GM21737 (cell line): ENCODE results near the gene RIOK1.

Experiments used
- ATAC-seq: cut with Tn5 transposase; IDR thresholded peaks from one replicate; pipeline ENCODE4 v1.9.1; 2021; ENCODE audit warnings: mild to moderate bottlenecking, moderate library complexity; ENCODE audit not compliant: unreplicated experiment

Gene RIOK1

DNA sequence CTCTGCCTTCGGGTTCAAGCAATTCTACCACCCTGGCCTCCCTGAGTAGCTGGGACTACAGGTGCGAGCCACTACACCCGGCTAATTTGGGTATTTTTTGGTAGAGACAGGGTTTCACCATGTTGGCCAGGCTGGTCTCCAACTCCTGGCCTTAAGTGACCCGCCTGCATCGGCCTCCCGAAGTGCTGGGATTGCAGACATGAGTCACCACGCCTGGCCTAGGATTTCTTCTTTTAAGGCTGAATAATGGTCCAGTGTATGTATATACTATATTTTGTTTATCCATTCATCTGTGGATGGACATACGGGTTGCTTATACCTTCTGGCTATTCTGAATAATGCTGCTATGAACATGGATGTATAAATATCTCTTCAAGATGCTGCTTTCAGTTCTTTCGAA, 17.1 kb downstream of the RIOK1 start:
- ATAC-seq: no peak

DNA sequence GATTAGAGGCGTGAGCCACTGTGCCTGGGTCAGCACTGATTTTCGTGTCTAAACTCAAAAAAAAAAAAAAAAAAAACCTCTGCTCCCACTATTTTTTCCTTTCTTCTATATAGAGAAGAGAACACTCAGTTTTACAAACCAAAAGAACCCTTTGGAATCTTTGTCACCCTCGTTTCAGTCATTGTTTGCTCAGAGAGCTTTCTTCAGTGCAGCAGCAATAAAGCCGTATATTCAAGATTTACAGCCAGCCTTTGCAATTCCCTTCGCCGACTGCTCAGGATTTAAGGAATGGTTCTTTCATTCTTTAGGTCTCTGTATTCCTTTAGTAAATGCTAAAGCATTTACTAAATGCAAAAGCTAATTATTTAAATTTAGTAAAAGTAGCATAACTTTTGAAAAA, 20.1 kb downstream of the RIOK1 start:
- no peak for ATAC-seq

- no peak for ATAC-seq
Measured at GRCh38 chr6:7410851-7411250, 21.2 kb downstream of the RIOK1 start.

- ATAC-seq: no peak
Measured at GRCh38 chr6:7411328-7411727, 21.7 kb downstream of the RIOK1 start.

- no peak for ATAC-seq
Measured at GRCh38 chr6:7413151-7413823, 23.7 kb downstream of the RIOK1 start.

DNA sequence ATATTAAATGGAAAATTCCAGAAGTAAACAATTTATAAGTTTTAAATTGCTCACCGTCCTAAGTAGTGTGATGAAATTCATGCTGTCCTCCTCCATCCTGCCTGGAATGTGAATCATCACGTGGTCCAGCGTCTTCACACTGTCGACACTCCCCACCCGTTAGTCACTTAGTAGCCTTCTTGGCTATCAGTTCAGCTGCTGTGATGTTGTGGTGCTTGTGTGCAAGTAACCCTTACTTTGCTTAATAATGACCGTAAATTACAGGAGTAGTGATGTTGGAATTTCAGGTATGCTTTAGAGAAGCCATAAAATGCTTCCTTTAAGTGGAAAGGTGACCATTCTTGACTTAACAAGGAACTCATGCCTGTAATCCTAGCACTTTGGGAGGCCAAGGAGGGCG, 25.2 kb downstream of the RIOK1 start:
- no peak for ATAC-seq

DNA sequence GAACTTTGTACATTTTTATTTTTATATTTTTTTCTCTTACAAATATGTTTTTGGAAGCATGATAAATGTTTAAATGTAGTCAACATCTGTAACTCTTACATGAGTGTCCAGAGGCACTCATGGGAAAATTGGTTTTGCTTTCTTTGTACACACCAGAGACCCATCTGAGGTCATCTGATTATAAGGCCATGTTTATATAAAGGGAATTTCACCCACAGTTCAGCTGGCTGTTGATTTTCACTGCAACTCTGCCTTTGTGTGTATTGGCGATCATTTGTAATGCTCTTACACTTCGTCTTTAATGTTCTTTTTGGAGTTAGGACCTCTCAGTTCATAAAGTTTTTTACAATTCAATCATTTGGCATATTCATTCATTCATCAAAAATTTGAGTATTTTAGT, 28.1 kb downstream of the RIOK1 start:
- no peak for ATAC-seq

DNA sequence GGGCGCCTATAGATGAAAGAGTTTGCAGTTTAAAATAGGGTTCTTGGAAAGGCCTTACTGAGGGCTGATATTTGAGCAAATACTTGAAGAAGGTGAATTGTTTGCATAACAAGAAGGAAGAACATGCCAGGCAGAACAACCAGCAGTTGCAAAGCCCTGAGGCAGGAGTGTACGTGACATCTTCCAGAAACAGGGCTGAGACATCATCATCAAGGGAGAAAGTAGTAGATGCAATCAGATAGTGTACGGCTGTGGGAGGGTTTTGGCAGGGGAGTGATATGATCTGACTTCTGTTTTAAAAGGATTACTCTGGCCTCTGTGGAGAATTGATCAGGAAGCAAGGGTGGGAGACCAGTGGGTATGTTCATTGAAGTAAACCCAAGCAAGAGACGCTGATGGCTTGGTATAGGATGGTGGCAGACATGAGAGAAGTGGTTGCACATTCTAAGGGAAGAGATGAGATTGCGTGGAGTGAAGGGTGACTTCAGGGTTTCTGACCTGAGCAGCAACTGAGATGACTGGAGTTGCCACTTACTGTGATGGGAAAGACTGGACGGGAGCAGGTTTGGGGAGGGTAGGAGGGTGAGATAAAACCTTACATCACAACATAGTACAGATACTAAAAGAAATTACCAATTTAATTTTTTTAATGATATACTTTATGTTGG, 28.8 kb downstream of the RIOK1 start:
- no peak for ATAC-seq

GRCh38 chr6:7419065-7419464, 29.5 kb downstream of the RIOK1 start:
- no peak for ATAC-seq

- no peak for ATAC-seq
Measured at GRCh38 chr6:7421066-7421465, 31.5 kb downstream of the RIOK1 start.

DNA sequence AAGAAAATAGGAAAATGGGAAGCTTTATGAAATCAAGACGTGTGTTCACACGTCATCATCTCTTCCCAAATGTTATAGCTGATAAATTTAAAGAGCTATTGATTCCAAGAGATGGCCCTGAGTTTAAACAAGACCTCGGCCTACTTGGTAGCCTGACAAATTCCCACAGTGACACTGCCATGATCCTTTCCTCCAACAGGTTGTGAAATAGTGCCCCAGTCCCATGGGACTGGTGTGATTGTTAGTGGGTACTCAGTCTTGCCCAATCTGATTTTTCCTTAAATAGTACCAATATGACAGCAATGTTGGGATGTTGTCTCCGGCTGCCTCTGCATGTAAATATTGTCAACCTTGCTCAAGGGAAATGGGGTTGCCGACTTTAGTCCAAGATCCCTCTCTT, 34.5 kb downstream of the RIOK1 start:
- ATAC-seq: no peak

DNA sequence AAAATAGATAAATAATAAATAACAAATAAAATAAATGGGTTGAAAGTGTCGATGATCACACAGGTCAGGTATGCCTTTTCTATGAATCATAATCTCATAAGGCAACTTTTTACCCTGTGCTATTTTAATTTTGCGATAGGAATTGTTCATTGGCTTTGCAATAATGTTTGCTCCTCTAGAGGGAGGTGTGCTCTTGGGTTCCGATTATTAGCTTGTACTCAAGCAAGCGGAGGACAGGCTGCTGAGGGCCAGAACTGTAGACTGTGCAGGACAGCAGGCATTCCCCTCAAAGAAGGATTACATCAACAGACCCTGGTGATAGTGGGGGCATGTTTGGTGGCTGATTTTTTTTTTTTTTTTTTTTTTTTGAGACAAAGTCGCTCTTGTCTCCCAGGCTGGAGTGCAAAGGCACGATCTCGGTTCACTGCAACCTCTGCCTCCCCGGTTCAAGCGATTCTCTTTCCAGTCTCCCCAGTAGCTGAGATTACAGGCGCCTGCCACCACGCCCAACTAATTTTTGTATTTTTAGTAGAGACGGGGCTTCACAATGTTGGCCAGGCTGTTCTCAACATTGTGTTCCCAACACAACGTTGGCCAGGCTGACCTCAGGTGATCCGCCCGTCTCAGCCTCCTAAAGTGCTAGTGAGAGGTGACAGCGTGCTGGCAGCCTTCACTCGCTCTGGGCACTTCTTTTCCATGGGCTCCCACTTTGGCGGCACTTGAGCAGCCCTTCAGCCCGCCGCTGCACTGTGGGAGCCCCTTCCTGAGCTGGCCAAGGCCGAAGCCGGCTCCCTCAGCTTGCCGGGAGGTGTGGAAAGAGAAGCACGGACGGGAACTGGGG, 35.6 kb downstream of the RIOK1 start:
- no peak for ATAC-seq

GRCh38 chr6:7425808-7426190, 36.2 kb downstream of the RIOK1 start:
- no peak for ATAC-seq

- ATAC-seq: no peak
Measured at GRCh38 chr6:7426447-7427169, 37.0 kb downstream of the RIOK1 start.

DNA sequence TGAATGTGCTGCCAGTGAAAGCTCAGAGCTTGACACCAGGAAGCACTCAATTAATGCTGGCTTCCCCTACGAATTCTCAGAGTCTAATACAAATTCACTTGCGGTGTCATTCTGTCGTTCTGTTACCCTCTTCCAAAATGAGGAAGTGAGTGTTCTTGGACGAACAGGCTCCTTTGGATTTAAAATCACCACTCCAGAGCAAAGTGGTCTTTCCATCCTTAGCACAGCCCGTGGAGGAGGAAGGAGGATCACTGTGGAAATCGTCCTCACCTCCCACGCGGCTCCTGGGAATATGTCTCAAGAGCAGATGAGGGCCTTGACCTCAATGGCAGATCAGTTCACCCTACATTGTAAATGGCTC, 41.7 kb downstream of the RIOK1 start:
- ATAC-seq: no peak

DNA sequence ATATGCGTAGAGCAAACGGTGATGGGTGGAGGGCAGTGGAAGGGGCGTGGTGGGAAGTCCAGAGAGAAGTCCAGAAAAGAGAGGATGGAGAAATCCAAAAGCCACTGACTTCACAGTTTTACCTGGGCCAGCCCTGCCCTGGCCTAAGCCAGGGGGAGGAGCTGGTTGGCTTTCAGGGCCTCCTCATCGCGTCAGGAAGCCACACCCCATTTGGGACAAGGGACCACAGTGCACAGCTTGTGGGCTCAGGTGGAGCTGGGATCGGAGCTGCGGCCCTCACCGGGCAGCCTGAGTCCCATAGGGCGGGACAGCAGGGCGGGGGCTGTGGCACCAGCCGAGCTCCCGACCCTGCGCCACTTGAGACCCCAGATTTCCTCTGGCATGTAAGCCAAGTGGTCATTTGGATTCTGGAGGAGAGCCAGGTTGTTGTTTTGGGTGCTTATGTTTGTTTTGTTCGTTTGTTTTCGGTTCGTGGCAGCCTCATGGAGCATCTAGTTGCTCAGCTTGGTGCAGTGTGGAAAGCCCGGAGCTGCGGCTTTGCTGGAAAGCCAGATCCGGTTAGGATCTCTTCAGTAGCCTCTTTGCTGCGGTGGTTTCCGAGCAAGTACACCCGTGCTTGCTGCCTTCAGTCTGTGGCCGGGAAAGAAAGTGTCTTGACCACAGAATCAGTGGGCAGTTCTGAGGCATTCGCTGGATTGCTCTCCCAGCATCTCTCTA, 42.2 kb downstream of the RIOK1 start:
- no peak for ATAC-seq

- ATAC-seq: no peak
Measured at GRCh38 chr6:7432391-7433120, 42.9 kb downstream of the RIOK1 start.

- no peak for ATAC-seq
Measured at GRCh38 chr6:7433121-7433617, 43.6 kb downstream of the RIOK1 start.

DNA sequence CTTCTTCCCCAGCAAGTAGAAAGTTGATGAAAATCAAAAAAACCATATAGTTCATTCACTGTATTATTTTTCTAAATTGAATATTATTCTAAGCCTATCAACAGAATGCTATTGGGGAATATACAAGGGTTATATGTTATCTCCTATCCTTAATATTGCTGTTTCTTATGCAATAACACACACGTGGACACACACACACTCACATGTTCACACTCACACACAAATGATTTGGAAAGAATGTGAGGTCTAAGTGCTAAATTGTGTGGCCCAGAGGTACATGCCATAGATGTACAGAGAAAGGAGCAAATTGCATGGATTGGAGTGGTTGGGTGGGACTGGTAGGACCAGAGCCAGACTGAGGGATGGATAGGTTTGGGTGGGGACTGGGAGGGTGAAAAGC, 45.1 kb downstream of the RIOK1 start:
- ATAC-seq: no peak

GRCh38 chr6:7438011-7438410, 48.4 kb downstream of the RIOK1 start:
- no peak for ATAC-seq
